Upper lobe of left lung (tissue), 6 donors: ENCODE measurements around the gene LIPA. TPM values are rescaled to one million over a fixed set of nuclear protein-coding genes. Genes with fewer than 3 reads are reported as not detected.

Source experiments
- ATAC-seq, 2 donors: fragments of 200-7000 bp; cut with Tn5 transposase; one replicate each; pipeline ENCODE4 v1.9.1; 2022; ENCODE audit warnings: mild to moderate bottlenecking in 2 of 2, moderate library complexity in 2 of 2; ENCODE audit not compliant: low FRiP score in 2 of 2
- DNase-seq, 2 donors: peaks; one replicate each; pipeline ENCODE4 v3.0.0-alpha.2; 2019 to 2020
- H3K27ac ChIP-seq, 4 donors: fragments of 200-600 bp; sonication (generic); one replicate each; pipeline ENCODE4 v1.5.1; 2016 to 2019
- H3K27me3 ChIP-seq, 4 donors: fragments of 200-600 bp; sonication (generic); one replicate each; pipeline ENCODE4 v1.5.1; 2017 to 2019
- H3K36me3 ChIP-seq, 4 donors: fragments of 200-600 bp; sonication (generic); one replicate each; pipeline ENCODE4 v1.5.1; 2016 to 2019
- H3K4me1 ChIP-seq, 4 donors: fragments of 200-600 bp; sonication (generic); one replicate each; pipeline ENCODE4 v1.5.1; 2018 to 2019
- H3K4me3 ChIP-seq, 4 donors: fragments of 200-600 bp; sonication (generic); one replicate each; pipeline ENCODE4 v1.5.1; 2017 to 2019; ENCODE audit warnings: mild to moderate bottlenecking in 2 of 4, moderate library complexity in 1 of 4
- H3K9me3 ChIP-seq, 4 donors: fragments of 200-600 bp; sonication (generic); one replicate each; pipeline ENCODE4 v1.5.1; 2018 to 2019
- CTCF ChIP-seq, 6 experiments: fragments of 450-650 bp in 4 of 6; fragments of 200-600 bp in 2 of 6; sonication (generic) in 2 of 6; IDR thresholded peaks; one replicate each; pipeline ENCODE4 v1.5.1; 2016 to 2019; ENCODE audit warnings: antibody characterized with exemption in 6 of 6
- EP300 ChIP-seq, 4 donors: sonication (generic); formaldehyde crosslinking; IDR thresholded peaks; one replicate each; pipeline ENCODE4 v1.5.1; 2017; ENCODE audit warnings: antibody characterized with exemption in 4 of 4, control low read depth in 2 of 4
- POLR2A ChIP-seq, 4 donors: fragments of 450-650 bp; IDR thresholded peaks; one replicate each; pipeline ENCODE4 v1.5.1; 2016 to 2017; ENCODE audit warnings: antibody characterized with exemption in 4 of 4, mild to moderate bottlenecking in 2 of 4
- POLR2AphosphoS5 ChIP-seq, 2 donors: sonication (generic); formaldehyde crosslinking; IDR thresholded peaks; one replicate each; pipeline ENCODE4 v1.5.1; 2017; ENCODE audit warnings: antibody characterized with exemption in 2 of 2
- WGBS, 2 donors: methylation state at CpG; one replicate each; pipeline ENCODE4 v1.1.5; 2017 to 2018; 5-methylcytosine and 5-hydroxymethylcytosine counted together
- total RNA-seq, 6 donors: library from RNA; depleted of rRNA in 4 of 6; stranded (reverse); fragments of >200 nt in 4 of 6; gene quantifications; one replicate each; pipeline versions ENCODE4 v1.1.0 to v1.2.1, GENCODE V29; 2016 to 2021
- donor health status: DM: no; HTN: no; CAD: no; lungs with moderate emphysema.
- donor health status: DM: no; HTN: yes; CAD: no; lungs with severe emphysema.

The LIPA gene
- total RNA-seq, 6 donors from 2014 or later, result 28.5 to 129 (median 70.6) TPM

- Histone ChIP-seq H3K36me3 (peaks cover 0 to 13% (median 3%) of the 10 kb centered on the region in 4 donors), H3K27ac (no peak overlapping the region), H3K4me1 (peaks cover 0 to 20% (median 11%) of the 10 kb centered on the region in 4 donors), H3K27me3 (no peaks in the 10 kb centered on the region), H3K4me3 (no peak overlapping the region), H3K9me3 (no peaks in the 10 kb centered on the region)
- TF ChIP-seq POLR2A (IDR thresholded peaks at IDR 0.05) (no peak), EP300 (IDR thresholded peaks at IDR 0.05) (no peak), POLR2AphosphoS5 (IDR thresholded peaks at IDR 0.05) (no peak), CTCF (IDR thresholded peaks at IDR 0.05) (no peak)
- ATAC-seq (no peak), DNase-seq (no peak)
- 87 to 88% methylated on average over 4 to 5 of the region's 5 CpGs for WGBS, 2 donors
These were observed 12.5 kb downstream of the LIPA start for GRCh38 chr10:89238956-89239644.

GRCh38 chr10:89237849-89238248, 13.7 kb downstream of the LIPA start:
- no peak for TF ChIP-seq EP300 (IDR thresholded peaks at IDR 0.05)
- no peak for TF ChIP-seq POLR2AphosphoS5 (IDR thresholded peaks at IDR 0.05)
- TF ChIP-seq CTCF (IDR thresholded peaks at IDR 0.05), result no peak
- Histone ChIP-seq H3K36me3 (peaks cover 0 to 13% (median 3%) of the 10 kb centered on the region in 4 donors), H3K9me3 (no peaks in the 10 kb centered on the region), H3K4me1 (peaks cover 0 to 20% (median 11%) of the 10 kb centered on the region in 4 donors), H3K27me3 (no peaks in the 10 kb centered on the region), H3K27ac (no peak overlapping the region), H3K4me3 (no peak overlapping the region)
- DNase-seq (no peak), ATAC-seq (no peak)

DNA sequence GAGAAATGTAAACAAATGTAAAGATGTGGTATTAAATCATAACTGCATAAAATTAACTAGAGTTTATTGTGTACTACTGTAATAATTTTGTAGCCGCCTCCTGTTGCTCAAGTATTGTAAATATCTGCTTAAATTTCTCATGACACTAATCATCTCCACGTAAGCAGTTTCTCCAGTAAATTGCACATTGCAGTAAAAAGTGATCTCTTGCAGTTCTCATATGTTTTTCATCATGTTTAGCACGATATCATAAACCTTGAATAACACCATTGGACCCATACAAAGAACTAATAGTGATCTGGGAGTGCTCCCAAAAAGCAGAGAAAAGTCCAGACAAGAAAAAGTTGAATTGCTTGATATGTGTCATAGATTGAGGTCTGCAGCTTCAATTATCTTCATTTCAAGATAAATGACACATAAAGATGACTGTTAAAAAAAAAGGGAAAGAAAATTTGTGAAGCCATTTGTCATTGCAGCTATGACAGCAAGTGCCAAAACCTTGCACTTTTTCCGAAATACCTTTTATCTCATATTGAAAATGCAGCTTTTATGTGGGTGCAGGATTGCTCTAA, 15.3 kb downstream of the LIPA start:
- Histone ChIP-seq H3K4me1 (peaks cover 0 to 8% (median under 1%) of the 10 kb centered on the region in 4 donors), H3K27me3 (no peaks in the 10 kb centered on the region), H3K36me3 (peaks cover 0 to 15% (median 3%) of the 10 kb centered on the region in 4 donors), H3K4me3 (no peak overlapping the region), H3K27ac (no peak overlapping the region), H3K9me3 (no peaks in the 10 kb centered on the region)
- DNase-seq, result no peak
- no peak for TF ChIP-seq POLR2AphosphoS5 (IDR thresholded peaks at IDR 0.05)
- no peak for TF ChIP-seq POLR2A (IDR thresholded peaks at IDR 0.05)
- TF ChIP-seq CTCF (IDR thresholded peaks at IDR 0.05), result no peak
- no peak for TF ChIP-seq EP300 (IDR thresholded peaks at IDR 0.05)
- 91% methylated on average over 4 of the region's 4 CpGs for WGBS, 2 donors
- no peak for ATAC-seq

- Histone ChIP-seq H3K4me1 (peaks cover 0 to 5% (median 0%) of the 10 kb centered on the region in 4 donors), H3K9me3 (no peaks in the 10 kb centered on the region), H3K27me3 (no peaks in the 10 kb centered on the region), H3K27ac (peak overlapping the region in 3 of 4 donors; percentile 11 to 40 (median 14)), H3K36me3 (peaks cover 0 to 18% (median 3%) of the 10 kb centered on the region in 4 donors), H3K4me3 (no peak overlapping the region)
- 74 to 75% methylated on average over 12 of the region's 12 CpGs for WGBS, 2 donors
- ATAC-seq (peak; percentile 45 to 94), DNase-seq (peak in 1 of 2 donors; percentile 72)
- TF ChIP-seq POLR2A (IDR thresholded peaks at IDR 0.05) (peak in 1 of 4 donors; percentile 36), EP300 (IDR thresholded peaks at IDR 0.05) (no peak), POLR2AphosphoS5 (IDR thresholded peaks at IDR 0.05) (peak in 1 of 2 donors; percentile 53), CTCF (IDR thresholded peaks at IDR 0.05) (no peak)
These were observed 16.3 kb downstream of the LIPA start for GRCh38 chr10:89235073-89235798.
